DOHH2 (cell line): ENCODE results near the gene ACTR5.

Experiments used
- CTCF ChIP-seq: fragments of 200-600 bp; sonication (generic); IDR thresholded peaks from one replicate; pipeline ENCODE4 v1.5.1; 2014; ENCODE audit warnings: antibody characterized with exemption, mild to moderate bottlenecking, low read depth, low read length; ENCODE audit not compliant: poor library complexity, severe bottlenecking
- EZH2phosphoT487 ChIP-seq: fragments of 200-600 bp; sonication (generic); IDR thresholded peaks from 2 replicates; pipeline ENCODE4 v1.6.1; 2017; ENCODE audit warnings: borderline replicate concordance, mild to moderate bottlenecking, antibody characterized with exemption, low read length, moderate library complexity, mixed read lengths

GRCh38 chr20:38703526-38703925 is 44.7 kb upstream of the ACTR5 start:
- TF ChIP-seq CTCF (no peak), EZH2phosphoT487 (no peak)
